Keratinocyte (primary cell): ENCODE measurements around the gene MOK. TPM values are rescaled to one million over a fixed set of nuclear protein-coding genes. Genes with fewer than 3 reads are reported as not detected.

Experiments
- DNase-seq: peaks from one replicate; pipeline ENCODE4 v3.0.0-alpha.2; 2011; ENCODE audit warnings: low read depth, missing footprints, low spot score
- FAIRE-seq: peaks from 2 replicates; lab custom pipeline; 2011; peaks lifted over from hg19 to GRCh38; lab: Jason Lieb, UNC
- H2AFZ ChIP-seq: 2 replicates; pipeline ENCODE4 v1.6.0; 2012; ENCODE audit warnings: low read length, control low read depth, inconsistent platforms; ENCODE audit not compliant: control insufficient read depth
- H3K27ac ChIP-seq: 2 replicates; pipeline ENCODE4 v1.5.1; 2011; ENCODE audit warnings: low read length; ENCODE audit not compliant: control insufficient read depth, insufficient read depth
- H3K27me3 ChIP-seq: 3 replicates; pipeline ENCODE4 v1.6.0; 2011; ENCODE audit warnings: low read length; ENCODE audit not compliant: control insufficient read depth, insufficient read depth; ENCODE audit errors: extremely low read depth
- H3K36me3 ChIP-seq, 2 experiments: 2 replicates in 1 of 2; 3 replicates in 1 of 2; pipeline ENCODE4 v1.5.1; 2011; ENCODE audit warnings: low read length in 2 of 2, mild to moderate bottlenecking in 1 of 2; ENCODE audit not compliant: control insufficient read depth in 2 of 2, insufficient read depth in 2 of 2; ENCODE audit errors: extremely low read depth in 1 of 2
- H3K4me1 ChIP-seq: 3 replicates; pipeline ENCODE4 v1.5.1; 2011; ENCODE audit warnings: low read length; ENCODE audit not compliant: control insufficient read depth, insufficient read depth; ENCODE audit errors: extremely low read depth
- H3K4me2 ChIP-seq: 3 replicates; pipeline ENCODE4 v1.6.0; 2011; ENCODE audit warnings: low read depth, low read length; ENCODE audit not compliant: control insufficient read depth, insufficient read depth; ENCODE audit errors: extremely low read depth
- H3K4me3 ChIP-seq, 3 experiments: fragments of 200-600 bp in 1 of 3; sonication (generic) in 1 of 3; 2 replicates in 2 of 3; 3 replicates in 1 of 3; pipeline ENCODE4 v1.5.1; 2011 to 2016; ENCODE audit warnings: low read length in 3 of 3, mild to moderate bottlenecking in 3 of 3, control low read depth in 2 of 3, inconsistent platforms in 1 of 3, low read depth in 1 of 3, mixed read lengths in 1 of 3, mixed run types in 1 of 3, moderate library complexity in 1 of 3; ENCODE audit not compliant: control insufficient read depth in 2 of 3, insufficient read depth in 2 of 3; ENCODE audit errors: extremely low read depth in 1 of 3
- H3K79me2 ChIP-seq: 2 replicates; pipeline ENCODE4 v1.6.0; 2012; ENCODE audit warnings: low read length; ENCODE audit not compliant: control insufficient read depth, insufficient read depth
- H3K9ac ChIP-seq: 3 replicates; pipeline ENCODE4 v1.6.0; 2011; ENCODE audit warnings: low read length; ENCODE audit not compliant: control insufficient read depth, insufficient read depth; ENCODE audit errors: extremely low read depth
- H3K9me1 ChIP-seq: 3 replicates; pipeline ENCODE4 v1.6.0; 2011; ENCODE audit warnings: low read length; ENCODE audit not compliant: control insufficient read depth, insufficient read depth; ENCODE audit errors: extremely low read depth
- H3K9me3 ChIP-seq: 2 replicates; pipeline ENCODE4 v1.5.1; 2012; ENCODE audit warnings: low read depth, low read length; ENCODE audit not compliant: control insufficient read depth
- H4K20me1 ChIP-seq: 3 replicates; pipeline ENCODE4 v1.6.0; 2011; ENCODE audit warnings: low read length; ENCODE audit not compliant: control insufficient read depth, insufficient read depth; ENCODE audit errors: extremely low read depth
- CTCF ChIP-seq, 3 experiments: IDR thresholded peaks in 1 of 3; conservative IDR thresholded peaks in 1 of 3; optimal IDR thresholded peaks in 1 of 3; 2 replicates in 2 of 3; 3 replicates in 1 of 3; pipeline versions ENCODE3 to v1.5.1; 2011; ENCODE audit warnings: low read length in 3 of 3, mild to moderate bottlenecking in 3 of 3, moderate library complexity in 2 of 3, control low read depth in 1 of 3, inconsistent platforms in 1 of 3; ENCODE audit not compliant: insufficient read depth in 2 of 3; ENCODE audit errors: extremely low read depth in 1 of 3
- EZH2 ChIP-seq: IDR thresholded peaks from one replicate; pipeline ENCODE4 v1.6.1; 2012; ENCODE audit warnings: inconsistent platforms, mild to moderate bottlenecking, low read length, moderate library complexity
- dilution Hi-C: fragments of 300-500 bp; cut with MboI; formaldehyde crosslinking; loops from one replicate; pipeline ENCODE4 v1.7.0; 2020; ENCODE audit warnings: low sequenced_read_pairs; ENCODE audit not compliant: extremely low pct_ligation_motif_present
- polyA plus RNA-seq, 5 experiments: library from polyadenylated mRNA; depleted of rRNA in 3 of 5; stranded (reverse) in 3 of 5; stranded (forward) in 1 of 5; unstranded in 1 of 5; fragments of >200 nt; gene quantifications; 1 replicate in 1 of 5; 2 replicates in 3 of 5; 3 replicates in 1 of 5; pipeline versions ENCODE4 v1.2.1 to v1.2.3, GENCODE V29; 2011 to 2012; ENCODE audit warnings: missing spikeins in 2 of 5, low read depth in 1 of 5, low replicate concordance in 1 of 5

Gene MOK
- polyA plus RNA-seq, 1 donor (not counting 4 experiments of a cell fraction or from before 2014, with no cell fraction given): 38.1 TPM

DNA sequence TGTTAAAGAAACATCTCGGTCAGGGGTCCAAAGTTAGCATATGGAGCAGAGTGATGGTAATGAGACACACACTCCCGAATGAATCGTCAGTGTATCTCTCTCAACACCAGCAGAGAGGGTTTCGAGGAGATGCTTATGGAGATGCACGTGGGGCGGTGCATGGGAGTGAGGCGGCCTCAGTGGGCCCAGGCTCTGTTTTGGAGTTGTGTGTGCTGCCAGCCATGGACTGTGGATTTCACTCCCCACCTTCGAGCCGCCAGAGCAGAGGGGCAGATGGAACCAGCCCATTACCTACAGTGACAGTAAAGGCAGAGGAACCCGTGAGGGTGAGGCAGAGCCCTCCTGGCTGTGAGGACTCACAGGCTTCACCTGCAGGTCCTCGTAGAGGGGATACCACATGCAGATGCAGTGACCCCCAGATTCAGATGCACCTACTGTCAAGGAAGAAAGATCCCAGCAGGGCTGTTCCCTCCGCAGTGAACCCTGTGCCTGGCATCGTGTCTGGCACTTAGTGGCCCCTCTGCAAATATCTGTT lies 97.1 kb downstream of the MOK start:
- no peaks in the 10 kb centered on the region for H3K9me3 ChIP-seq
- no peaks in the 10 kb centered on the region for H3K27me3 ChIP-seq
- no peak overlapping the region for H2AFZ ChIP-seq
- H3K9ac ChIP-seq: no peak overlapping the region
- peaks cover 13 to 17% of the 10 kb centered on the region in 2 experiments for H3K36me3 ChIP-seq
- no peak overlapping the region for H3K27ac ChIP-seq
- no peaks in the 10 kb centered on the region for H3K4me1 ChIP-seq
- H3K9me1 ChIP-seq: no peaks in the 10 kb centered on the region
- H4K20me1 ChIP-seq: no peaks in the 10 kb centered on the region
- H3K4me3 ChIP-seq: no peak overlapping the region
- DNase-seq (no peak), FAIRE-seq (no peak)
- H3K4me2 ChIP-seq: no peak overlapping the region
- peaks cover 13% of the 10 kb centered on the region for H3K79me2 ChIP-seq
- TF ChIP-seq EZH2 (no peak), CTCF (optimal IDR thresholded peaks at IDR 0.05 in 1 of 3, IDR thresholded peaks at IDR 0.05 in 1 of 3, conservative IDR thresholded peaks at IDR 0.05 in 1 of 3; ENCODE audit: extremely low read depth in 1 of 3, insufficient read depth in 2 of 3, low read length in 3 of 3) (no peak)
- dilution Hi-C loops: no loop called here

- H3K4me1 ChIP-seq: no peaks in the 10 kb centered on the region
- H4K20me1 ChIP-seq: no peaks in the 10 kb centered on the region
- peaks cover 17% of the 10 kb centered on the region for H3K79me2 ChIP-seq
- H3K4me2 ChIP-seq: no peak overlapping the region
- H3K9me1 ChIP-seq: no peaks in the 10 kb centered on the region
- no peak overlapping the region for H2AFZ ChIP-seq
- no peak overlapping the region for H3K9ac ChIP-seq
- no peaks in the 10 kb centered on the region for H3K27me3 ChIP-seq
- DNase-seq (no peak), FAIRE-seq (no peak)
- no peaks in the 10 kb centered on the region for H3K9me3 ChIP-seq
- dilution Hi-C loops: no loop called here
- no peak overlapping the region for H3K27ac ChIP-seq
- peaks cover 13 to 15% of the 10 kb centered on the region in 2 experiments for H3K36me3 ChIP-seq
- no peak for TF ChIP-seq EZH2
- TF ChIP-seq CTCF (optimal IDR thresholded peaks at IDR 0.05 in 1 of 3, IDR thresholded peaks at IDR 0.05 in 1 of 3, conservative IDR thresholded peaks at IDR 0.05 in 1 of 3; ENCODE audit: extremely low read depth in 1 of 3, insufficient read depth in 2 of 3, low read length in 3 of 3): no peak
- no peak overlapping the region for H3K4me3 ChIP-seq
These were observed 98.0 kb downstream of the MOK start for GRCh38 chr14:102206918-102207317.
